ENCODE results near the gene UCP2. TPM values are rescaled to one million over a fixed set of nuclear protein-coding genes. Genes with fewer than 3 reads are reported as not detected.
A peak's percentile ranks its signal among the peaks of the same experiment; 100 is the strongest.

Gene UCP2
- total RNA-seq, 1 donor from 2014 or later: 28.6 TPM

- DNase-seq (no peak), ATAC-seq (peak; percentile 9)
- intact Hi-C loops (cut with micrococcal nuclease): no loop called here
These were observed 28.9 kb upstream of the UCP2 start for GRCh38 chr11:74011360-74012073.

GRCh38 chr11:74010306-74011300 lies 28.0 kb upstream of the UCP2 start:
- intact Hi-C loops (cut with micrococcal nuclease): no loop called here
- DNase-seq (no peak), ATAC-seq (no peak)

GRCh38 chr11:74009675-74010305 lies 27.1 kb upstream of the UCP2 start:
- no peak for ATAC-seq
- no peak for DNase-seq
- intact Hi-C loops (cut with micrococcal nuclease): no loop called here

GRCh38 chr11:74009230-74009547 lies 26.5 kb upstream of the UCP2 start:
- DNase-seq (no peak), ATAC-seq (no peak)
- intact Hi-C loops (cut with micrococcal nuclease): no loop called here

GRCh38 chr11:74008373-74009229 lies 26.0 kb upstream of the UCP2 start, which contains the start of gene UCP3:
Gene UCP3 (minus strand): TSS chr11:74009085. CDS start chr11:74007042, 2,043 bp downstream.
- ATAC-seq: peak; percentile 82
- DNase-seq: no peak
- intact Hi-C loops (cut with micrococcal nuclease): no loop called here

GRCh38 chr11:74007691-74008372 lies 25.2 kb upstream of the UCP2 start:
- ATAC-seq: peak; percentile 61
- no peak for DNase-seq
- intact Hi-C loops (cut with micrococcal nuclease): no loop called here

GRCh38 chr11:74006743-74007304 lies 24.2 kb upstream of the UCP2 start:
- no peak for DNase-seq
- intact Hi-C loops (cut with micrococcal nuclease): no loop called here

GRCh38 chr11:74005721-74006517 lies 23.3 kb upstream of the UCP2 start:
- ATAC-seq: no peak
- intact Hi-C loops (cut with micrococcal nuclease): no loop called here

More at GRCh38 chr11:74006743-74007304, 24.2 kb upstream of the UCP2 start:
- ATAC-seq: no peak

GRCh38 chr11:74004759-74005615 lies 22.3 kb upstream of the UCP2 start:
- DNase-seq (no peak), ATAC-seq (no peak)
- intact Hi-C loops (cut with micrococcal nuclease): no loop called here

More at GRCh38 chr11:74005721-74006517, 23.3 kb upstream of the UCP2 start:
- DNase-seq: no peak

GRCh38 chr11:74004046-74004695 lies 21.5 kb upstream of the UCP2 start:
- DNase-seq (no peak), ATAC-seq (no peak)
- intact Hi-C loops (cut with micrococcal nuclease): no loop called here

GRCh38 chr11:74002832-74003231 lies 20.2 kb upstream of the UCP2 start:
- ATAC-seq: no peak
- no peak for DNase-seq
- intact Hi-C loops (cut with micrococcal nuclease): no loop called here

GRCh38 chr11:74001822-74002286 lies 19.2 kb upstream of the UCP2 start:
- intact Hi-C loops (cut with micrococcal nuclease): no loop called here
- DNase-seq: no peak
- ATAC-seq: no peak

- ATAC-seq (no peak), DNase-seq (no peak)
- intact Hi-C loops (cut with micrococcal nuclease): no loop called here
These were observed 17.9 kb upstream of the UCP2 start for GRCh38 chr11:74000307-74001133.

- ATAC-seq (no peak), DNase-seq (no peak)
- intact Hi-C loops (cut with micrococcal nuclease): no loop called here
These were observed 17.1 kb upstream of the UCP2 start for GRCh38 chr11:73999581-74000306.
